Measurements from ENCODE around the gene ZMYM4.
"Not testable (repeated sequence)": the region's sequence is repeated elsewhere in the genome, so short reads cannot be mapped to it uniquely, and the experiment has no call there.

ZMYM4 gene

DNA sequence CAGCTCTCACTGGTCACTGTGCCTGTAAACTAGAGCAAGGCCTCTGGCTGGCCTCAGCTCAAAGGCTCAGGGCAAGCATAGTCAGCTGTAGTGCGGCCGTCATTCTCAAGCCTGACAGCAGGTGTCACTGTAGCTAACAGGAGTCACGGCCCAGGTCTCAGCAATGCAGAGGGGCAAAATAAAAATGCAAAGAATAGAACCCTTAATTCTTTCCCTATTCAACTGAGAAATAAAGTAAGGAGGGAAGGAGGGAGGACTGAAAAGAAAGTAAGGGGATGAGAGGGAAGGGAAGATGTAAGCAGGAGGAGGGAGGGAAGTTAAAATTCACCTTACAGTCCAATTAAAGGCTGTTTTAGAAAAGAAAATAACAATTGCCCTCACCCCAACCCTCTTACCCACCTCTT lies 182.6 kb downstream of the ZMYM4 start:
- DNase-seq (ENCODE audit: low read depth in 2 of 3, low spot score in 2 of 3): peak; percentile 40 to 53 (median 46)

- no peak for DNase-seq (ENCODE audit: low read depth in 2 of 3, low spot score in 2 of 3)
Observed at GRCh38 chr1:35452106-35452774, 183.7 kb downstream of the ZMYM4 start.

DNA sequence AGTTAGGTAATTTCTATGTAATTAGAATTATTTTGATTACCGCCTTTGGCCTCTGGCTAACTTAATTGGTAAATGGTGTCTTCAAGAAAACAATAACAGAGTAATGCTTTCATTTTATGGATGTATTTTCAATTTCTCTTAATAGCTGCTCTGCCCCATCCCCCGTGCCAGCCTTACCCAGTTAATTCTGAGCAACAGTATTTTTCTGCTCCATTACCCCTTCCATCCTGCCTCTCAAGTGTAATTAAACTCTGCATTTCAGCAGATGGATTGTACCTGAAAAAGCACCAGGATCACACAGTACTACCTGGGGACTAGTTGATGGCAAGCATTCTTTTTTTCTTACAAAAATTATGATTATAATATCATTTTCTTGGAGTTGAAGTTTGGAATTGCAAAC lies 184.5 kb downstream of the ZMYM4 start:
- no peak for DNase-seq (ENCODE audit: low read depth in 2 of 3, low spot score in 2 of 3)

DNA sequence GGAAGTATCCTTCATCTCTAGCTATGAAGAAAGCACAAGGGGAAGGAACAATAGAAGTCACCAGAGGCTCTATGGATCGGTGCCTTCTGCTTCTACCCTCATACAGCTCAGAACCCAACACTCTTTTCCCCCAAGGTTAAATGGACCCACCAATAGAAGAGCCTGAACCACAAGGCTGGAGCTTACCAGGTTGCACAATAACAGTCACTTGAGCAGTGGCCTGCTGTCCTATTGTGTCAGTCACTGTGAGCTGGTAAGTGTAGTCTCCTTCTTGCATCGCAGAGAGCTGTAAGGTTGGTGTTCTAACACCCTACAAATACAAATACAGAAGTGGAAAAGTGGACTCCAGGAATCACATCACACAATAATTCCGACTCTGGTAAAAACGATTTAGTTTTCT lies 185.7 kb downstream of the ZMYM4 start:
- no peak for DNase-seq (ENCODE audit: low read depth in 2 of 3, low spot score in 2 of 3)

GRCh38 chr1:35454616-35455015 lies 186.1 kb downstream of the ZMYM4 start:
- no peak for DNase-seq (ENCODE audit: low read depth in 2 of 3, low spot score in 2 of 3)

GRCh38 chr1:35460796-35461195 lies 192.3 kb downstream of the ZMYM4 start:
- no peak for DNase-seq (ENCODE audit: low read depth in 2 of 3, low spot score in 2 of 3)

DNA sequence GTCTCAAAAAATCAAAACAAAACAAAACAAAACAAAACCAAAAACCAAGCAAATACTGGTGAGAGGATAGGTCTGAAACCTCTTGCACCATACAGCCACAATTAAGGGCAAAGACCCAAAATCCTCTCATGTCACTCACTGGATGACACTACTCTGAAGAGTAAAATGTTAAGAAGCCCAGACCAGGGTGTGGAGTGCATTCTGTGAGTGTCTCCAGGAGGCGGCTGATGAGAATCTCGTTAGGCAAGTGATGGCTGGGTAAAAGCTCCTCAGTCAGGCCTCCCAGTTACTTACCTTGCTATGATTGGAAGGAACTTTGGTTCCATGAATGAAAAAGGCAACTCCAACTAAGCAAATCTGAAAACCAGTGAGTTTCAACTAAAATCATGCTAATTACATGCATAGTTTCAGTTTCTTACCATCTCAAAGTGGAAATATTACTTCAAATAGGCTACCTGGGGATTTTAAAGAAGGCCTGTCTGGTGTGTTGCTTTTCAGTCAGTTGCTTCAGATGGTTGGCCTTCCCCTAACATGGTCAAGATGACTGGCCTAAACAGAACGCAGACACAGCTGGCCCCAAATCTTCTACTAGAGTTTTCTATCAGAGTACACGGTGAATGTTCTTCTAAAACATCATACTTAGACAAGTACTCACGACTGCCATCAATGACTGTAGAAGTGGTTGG lies 193.6 kb downstream of the ZMYM4 start:
- DNase-seq (ENCODE audit: low read depth in 2 of 3, low spot score in 2 of 3): no peak

DNA sequence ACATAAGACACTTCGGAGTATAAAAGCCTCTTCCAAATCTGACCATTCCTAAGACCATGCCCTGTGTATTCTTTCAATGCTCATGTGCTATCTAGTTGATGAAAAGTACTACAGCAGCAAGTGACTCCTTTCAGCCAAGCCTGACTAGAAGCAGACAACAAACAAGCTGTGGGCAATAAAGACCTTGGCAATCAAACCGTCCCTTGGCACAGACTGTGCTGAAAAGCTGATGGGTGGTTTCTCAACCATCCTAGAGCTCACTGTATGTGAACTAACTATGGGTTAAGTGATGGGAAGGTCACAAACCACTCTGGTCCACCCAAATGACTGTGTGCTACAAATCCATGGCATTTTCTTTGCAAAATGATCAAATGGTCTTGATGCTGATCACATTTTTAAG lies 194.7 kb downstream of the ZMYM4 start:
- DNase-seq (ENCODE audit: low read depth in 2 of 3, low spot score in 2 of 3): no peak

GRCh38 chr1:35463749-35464148 lies 195.2 kb downstream of the ZMYM4 start:
- DNase-seq (ENCODE audit: low read depth in 2 of 3, low spot score in 2 of 3): not testable (repeated sequence)

GRCh38 chr1:35466120-35466519 lies 197.6 kb downstream of the ZMYM4 start:
- no peak for DNase-seq (ENCODE audit: low read depth in 2 of 3, low spot score in 2 of 3)

DNA sequence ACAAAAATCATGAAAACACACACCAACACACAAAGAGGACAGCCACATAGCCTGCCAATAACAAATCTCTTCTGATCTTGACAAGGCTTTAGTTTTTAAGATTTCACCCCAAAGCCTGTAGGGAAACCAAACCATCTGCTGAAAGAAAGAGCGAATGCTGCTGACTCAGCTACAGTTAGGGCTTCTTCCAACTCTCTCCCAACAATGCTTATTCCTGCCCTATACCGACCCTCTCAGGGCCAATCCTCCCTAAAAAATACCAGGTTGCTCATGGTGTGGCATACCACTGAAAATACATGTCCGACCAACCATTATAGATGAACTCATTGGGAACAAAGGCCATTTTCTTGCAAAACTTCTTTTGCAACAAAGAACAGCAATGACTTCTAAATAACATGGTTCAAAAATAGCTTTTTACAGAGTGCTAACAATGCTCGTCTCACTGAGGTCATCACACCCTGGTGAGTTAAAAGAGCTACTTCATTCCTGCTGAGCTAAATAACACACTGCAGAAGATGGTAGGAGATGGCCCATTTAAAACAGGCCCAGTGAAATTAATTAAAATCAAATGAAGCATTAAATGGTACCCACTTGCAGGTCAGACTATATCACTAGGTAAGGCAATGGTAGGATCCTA lies 202.6 kb downstream of the ZMYM4 start:
- DNase-seq (ENCODE audit: low read depth in 2 of 3, low spot score in 2 of 3): no peak

All from activated CD8-positive, alpha-beta memory T cell treated with anti-CD3 and anti-CD28 coated beads for 48 hours (primary cell).